GM12891 (cell line): ENCODE measurements around the gene ARHGEF2.
A peak's percentile ranks its signal among the peaks of the same experiment; 100 is the strongest.

Source experiments
- DNase-seq: peaks from one replicate; pipeline ENCODE4 v3.0.0; 2011; ENCODE audit warnings: low spot score; ENCODE audit not compliant: insufficient read length
- FAIRE-seq: peaks from 2 replicates; lab custom pipeline; 2011; peaks lifted over from hg19 to GRCh38; lab: Jason Lieb, UNC
- PAX5 ChIP-seq: IDR thresholded peaks from 2 replicates; pipeline ENCODE4 v1.6.1; 2011; ENCODE audit warnings: low read length, moderate library complexity, mild to moderate bottlenecking; ENCODE audit not compliant: insufficient read depth, severe bottlenecking
- POLR2A ChIP-seq: IDR thresholded peaks from 2 replicates; pipeline ENCODE4 v1.6.1; 2011; ENCODE audit warnings: low read depth, low read length, control low read depth
- POLR2AphosphoS5 ChIP-seq: IDR thresholded peaks from 2 replicates; pipeline ENCODE4 v1.6.1; 2011; ENCODE audit warnings: low read depth, low read length, control low read depth
- POU2F2 ChIP-seq: IDR thresholded peaks from 2 replicates; pipeline ENCODE4 v1.6.1; 2011; ENCODE audit warnings: low read depth, mild to moderate bottlenecking, control low read depth, low read length, moderate library complexity
- SPI1 ChIP-seq: IDR thresholded peaks from 2 replicates; pipeline ENCODE4 v1.6.1; 2011; ENCODE audit warnings: low read depth, low read length, control low read depth
- TAF1 ChIP-seq: IDR thresholded peaks from 2 replicates; pipeline ENCODE4 v1.6.1; 2011; ENCODE audit warnings: low read depth, low read length, control low read depth

Gene ARHGEF2

DNA sequence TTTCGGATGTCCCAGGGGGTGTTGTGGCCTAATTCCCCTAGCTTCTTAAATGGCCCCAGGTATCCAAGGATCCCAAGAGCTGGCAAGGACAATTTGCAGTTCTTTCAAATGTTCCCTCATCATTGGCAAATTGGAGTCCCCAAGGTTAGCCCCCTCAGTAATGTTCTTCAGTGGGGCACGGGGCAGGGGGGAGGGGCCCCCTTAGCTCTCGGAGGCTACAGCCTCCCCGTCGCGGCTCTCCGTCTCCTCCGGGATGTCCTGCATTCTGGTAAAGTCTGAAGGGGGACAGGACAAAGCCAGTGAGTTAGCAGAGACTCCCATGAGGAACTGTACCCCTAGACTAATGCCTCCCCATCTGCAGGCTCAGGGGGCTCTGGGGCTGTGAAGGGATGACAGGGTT lies 30.6 kb downstream of the ARHGEF2 start:
- TF ChIP-seq POLR2AphosphoS5 (no peak), SPI1 (no peak), TAF1 (no peak), POU2F2 (no peak), PAX5 (no peak), POLR2A (no peak)
- DNase-seq (no peak), FAIRE-seq (no peak)

DNA sequence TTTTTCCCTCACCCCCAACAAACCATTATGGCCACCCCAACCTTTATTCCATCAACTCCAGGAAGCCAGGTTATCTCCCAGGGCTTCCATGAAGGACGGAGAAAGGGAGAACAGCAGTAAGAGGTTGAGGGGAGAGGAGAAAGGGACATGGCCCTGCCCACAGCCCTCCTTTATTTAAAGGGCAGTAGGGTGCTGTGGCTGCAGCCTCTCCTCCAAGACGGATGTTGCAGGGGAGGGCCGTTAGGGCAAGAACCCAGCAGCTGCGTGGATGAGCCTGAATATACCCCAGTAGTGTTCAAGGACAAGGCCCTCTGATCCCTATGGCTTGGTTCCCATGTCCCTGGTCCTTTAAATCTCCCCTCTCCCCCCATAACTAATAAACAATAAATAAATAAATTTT lies 31.1 kb downstream of the ARHGEF2 start:
- no peak for TF ChIP-seq POU2F2
- no peak for TF ChIP-seq POLR2A
- TF ChIP-seq TAF1, result no peak
- TF ChIP-seq PAX5, result no peak
- TF ChIP-seq POLR2AphosphoS5, result no peak
- no peak for TF ChIP-seq SPI1
- DNase-seq (no peak), FAIRE-seq (no peak)

DNA sequence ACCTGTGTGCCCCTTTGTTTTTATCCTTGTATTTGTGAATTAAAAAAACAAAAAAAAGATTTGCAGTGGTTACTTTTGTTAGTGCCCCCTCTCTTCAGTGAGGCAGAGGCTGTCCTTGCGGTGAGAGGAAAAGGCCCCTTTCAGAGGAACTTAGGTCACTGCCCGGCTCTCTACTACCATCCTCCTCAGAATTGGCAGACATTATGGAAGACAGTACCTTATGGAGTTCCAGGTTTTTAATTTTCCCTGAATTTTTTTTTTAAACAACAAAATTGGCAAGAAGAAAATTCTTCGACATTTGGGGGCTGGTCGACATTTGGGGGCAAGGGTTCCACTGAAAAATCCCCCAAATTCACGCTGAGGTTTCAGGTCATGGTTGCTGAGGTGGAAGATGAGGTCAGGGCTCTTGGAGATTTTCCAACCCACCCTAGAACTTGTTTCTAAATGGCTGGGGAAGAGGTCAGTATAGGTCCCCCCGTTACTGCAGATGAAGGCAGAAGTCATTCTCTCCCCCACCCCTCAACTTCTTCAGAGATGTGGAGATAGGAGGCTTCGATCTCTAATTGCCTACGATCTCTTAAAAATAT lies 31.6 kb downstream of the ARHGEF2 start:
- FAIRE-seq, result peak; percentile 5
- TF ChIP-seq SPI1 (no peak), TAF1 (no peak), POLR2AphosphoS5 (no peak), POLR2A (no peak), PAX5 (no peak), POU2F2 (no peak; the same call in 1 of the 2 replicates)
- no peak for DNase-seq

DNA sequence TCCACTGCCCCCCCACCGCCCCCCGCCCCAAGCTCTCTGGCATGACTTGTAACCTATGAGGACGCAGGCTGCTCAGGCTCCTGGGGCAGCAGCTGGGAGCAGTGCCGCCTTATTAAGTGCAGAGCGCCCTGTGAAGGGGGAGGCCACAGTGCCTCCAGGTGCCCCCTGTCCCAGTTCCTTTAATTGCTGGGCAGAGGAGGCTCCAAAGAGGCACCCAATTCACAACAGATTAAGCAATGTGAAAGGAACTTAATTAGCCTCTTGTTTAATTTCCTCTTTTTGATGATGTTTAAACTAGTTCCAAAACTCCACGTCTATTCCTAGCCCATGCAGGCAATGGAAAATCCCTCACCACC lies 33.9 kb downstream of the ARHGEF2 start:
- no peak for FAIRE-seq
- no peak for DNase-seq
- TF ChIP-seq SPI1, result 0 out of 2 replicates have a peak, but pooled peaks have one; percentile 3
- no peak for TF ChIP-seq POLR2AphosphoS5

DNA sequence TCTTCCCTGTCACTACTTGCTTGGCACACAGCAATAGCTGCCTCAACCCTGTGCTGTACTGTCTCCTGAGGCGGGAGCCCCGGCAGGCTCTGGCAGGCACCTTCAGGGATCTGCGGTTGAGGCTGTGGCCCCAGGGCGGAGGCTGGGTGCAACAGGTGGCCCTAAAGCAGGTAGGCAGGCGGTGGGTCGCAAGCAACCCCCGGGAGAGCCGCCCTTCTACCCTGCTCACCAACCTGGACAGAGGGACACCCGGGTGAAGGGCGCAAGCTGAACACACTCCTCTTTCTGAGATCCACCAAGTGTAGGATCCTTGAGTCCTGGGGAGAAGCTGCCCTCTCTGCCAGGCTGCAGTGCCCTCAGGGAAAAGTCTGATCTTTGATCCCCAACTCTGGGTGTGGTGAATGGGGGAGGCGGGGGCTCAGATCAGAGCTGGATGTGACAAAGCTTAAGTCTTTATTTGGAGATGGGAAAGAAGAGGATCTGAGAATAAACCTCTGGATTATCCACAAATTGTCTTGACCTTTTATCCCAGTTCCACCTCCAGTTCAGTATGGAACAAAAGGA lies 35.7 kb downstream of the ARHGEF2 start:
- no peak for FAIRE-seq

DNA sequence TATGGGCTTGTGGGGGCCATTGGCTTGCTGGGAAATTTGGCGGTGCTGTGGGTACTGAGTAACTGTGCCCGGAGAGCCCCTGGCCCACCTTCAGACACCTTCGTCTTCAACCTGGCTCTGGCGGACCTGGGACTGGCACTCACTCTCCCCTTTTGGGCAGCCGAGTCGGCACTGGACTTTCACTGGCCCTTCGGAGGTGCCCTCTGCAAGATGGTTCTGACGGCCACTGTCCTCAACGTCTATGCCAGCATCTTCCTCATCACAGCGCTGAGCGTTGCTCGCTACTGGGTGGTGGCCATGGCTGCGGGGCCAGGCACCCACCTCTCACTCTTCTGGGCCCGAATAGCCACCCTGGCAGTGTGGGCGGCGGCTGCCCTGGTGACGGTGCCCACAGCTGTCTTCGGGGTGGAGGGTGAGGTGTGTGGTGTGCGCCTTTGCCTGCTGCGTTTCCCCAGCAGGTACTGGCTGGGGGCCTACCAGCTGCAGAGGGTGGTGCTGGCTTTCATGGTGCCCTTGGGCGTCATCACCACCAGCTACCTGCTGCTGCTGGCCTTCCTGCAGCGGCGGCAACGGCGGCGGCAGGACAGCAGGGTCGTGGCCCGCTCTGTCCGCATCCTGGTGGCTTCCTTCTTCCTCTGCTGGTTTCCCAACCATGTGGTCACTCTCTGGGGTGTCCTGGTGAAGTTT lies 36.4 kb downstream of the ARHGEF2 start:
- DNase-seq, result no peak
- FAIRE-seq, result no peak
- TF ChIP-seq POU2F2, result no peak
- TF ChIP-seq SPI1, result no peak
- TF ChIP-seq TAF1, result no peak
- no peak for TF ChIP-seq POLR2A
- no peak for TF ChIP-seq PAX5
- TF ChIP-seq POLR2AphosphoS5, result no peak

More for the DNA sequence above, 35.7 kb downstream of the ARHGEF2 start:
- no peak for DNase-seq
- TF ChIP-seq POLR2A (no peak), POU2F2 (no peak), SPI1 (no peak), POLR2AphosphoS5 (no peak), PAX5 (no peak), TAF1 (no peak)

DNA sequence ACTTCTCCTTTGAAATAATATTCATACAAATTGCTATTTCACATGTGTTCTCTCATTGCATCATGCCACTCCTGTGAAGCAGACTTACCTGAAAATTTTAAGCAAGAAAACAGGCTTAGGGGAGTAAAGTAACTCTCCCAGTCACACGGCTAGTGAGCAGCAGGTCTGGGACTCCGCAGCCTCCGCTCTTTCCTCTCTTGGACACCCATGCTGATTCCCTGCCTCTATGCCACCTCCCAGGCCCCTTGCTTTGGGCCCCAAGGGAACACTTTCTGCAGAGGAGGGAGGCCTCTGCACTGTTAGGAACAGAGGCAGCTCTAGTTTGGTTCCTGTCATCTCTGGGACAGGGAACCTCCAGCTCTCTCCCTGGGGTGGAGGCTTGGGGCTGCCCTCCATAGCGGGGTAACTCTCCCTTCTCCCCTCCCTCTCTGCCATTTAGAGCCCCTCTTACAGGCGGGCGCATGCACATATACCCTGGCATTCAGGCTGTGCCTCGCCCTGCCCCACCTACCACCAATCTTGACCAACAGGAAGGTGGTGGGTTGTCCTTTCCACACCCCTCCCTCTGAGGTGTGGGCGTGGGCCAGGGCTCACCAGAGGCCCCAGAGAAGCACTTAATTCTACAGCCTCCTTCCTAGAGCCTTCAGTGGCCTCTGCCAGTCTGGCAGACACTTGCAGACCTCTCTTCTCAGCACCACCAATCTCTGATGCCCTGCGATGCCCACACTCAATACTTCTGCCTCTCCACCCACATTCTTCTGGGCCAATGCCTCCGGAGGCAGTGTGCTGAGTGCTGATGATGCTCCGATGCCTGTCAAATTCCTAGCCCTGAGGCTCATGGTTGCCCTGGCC lies 37.1 kb downstream of the ARHGEF2 start, which contains the start of gene RXFP4:
TSS of gene RXFP4 (plus strand) at position 646 of the 852 bp plus-strand sequence. CDS start at position 718, 72 bp downstream.
- TF ChIP-seq SPI1 (no peak), PAX5 (no peak), POLR2AphosphoS5 (no peak), POLR2A (no peak), TAF1 (no peak)
- DNase-seq (no peak), FAIRE-seq (peak; percentile 75)

DNA sequence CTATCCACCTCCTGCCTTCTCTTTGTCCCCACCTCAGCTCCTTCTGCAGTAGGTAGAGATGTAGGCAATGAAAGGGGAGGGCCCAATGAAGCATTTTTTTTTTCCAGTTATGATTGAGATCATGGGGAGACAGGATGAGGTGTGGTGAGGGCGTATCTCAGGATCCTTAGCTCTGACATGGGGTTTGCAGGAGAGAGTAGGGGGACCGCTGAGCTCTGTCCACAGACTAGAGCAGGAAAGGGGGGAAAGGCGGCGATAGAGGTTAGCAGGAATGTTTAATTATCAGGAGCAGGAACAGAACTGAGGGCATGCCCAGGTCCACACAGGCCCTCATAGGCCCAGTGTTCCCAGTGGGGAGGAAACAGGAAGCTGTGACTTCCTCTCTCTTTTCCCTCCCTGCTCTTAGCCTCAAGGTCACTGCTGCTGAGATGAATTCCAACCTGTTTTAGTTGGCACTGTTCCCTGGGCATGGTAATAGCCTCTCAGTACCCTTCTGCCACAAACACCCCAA lies 37.8 kb downstream of the ARHGEF2 start:
- FAIRE-seq (no peak), DNase-seq (no peak)
- TF ChIP-seq POLR2AphosphoS5 (no peak), SPI1 (peak; percentile 65)

DNA sequence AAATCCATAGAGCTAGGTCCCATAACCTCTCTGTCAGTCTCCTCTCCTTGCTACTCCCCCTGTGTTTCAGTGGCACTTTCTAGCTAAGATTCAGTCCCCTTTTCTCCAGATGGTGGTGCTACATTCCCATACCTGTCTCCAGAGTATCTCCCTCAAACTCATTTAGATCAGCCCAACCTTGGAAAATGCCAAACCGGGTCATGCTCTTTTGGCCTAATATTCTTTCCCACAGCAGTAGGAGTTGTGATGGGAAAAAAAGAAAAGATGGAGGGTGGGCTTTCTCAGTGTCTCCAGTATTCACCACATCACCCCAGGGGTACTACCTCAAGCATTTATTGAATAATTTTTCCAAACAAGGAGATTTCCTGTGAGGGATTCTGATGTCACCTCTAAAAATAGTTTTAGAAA lies 40.1 kb downstream of the ARHGEF2 start:
- DNase-seq (no peak), FAIRE-seq (peak; percentile 78)
- no peak for TF ChIP-seq POLR2A
- no peak for TF ChIP-seq TAF1
- no peak for TF ChIP-seq SPI1
- no peak for TF ChIP-seq POLR2AphosphoS5
- TF ChIP-seq PAX5, result no peak
- no peak for TF ChIP-seq POU2F2
